Measurements from ENCODE around the gene RPS6KL1.
A peak's percentile ranks its signal among the peaks of the same experiment; 100 is the strongest.

RPS6KL1 gene

DNA sequence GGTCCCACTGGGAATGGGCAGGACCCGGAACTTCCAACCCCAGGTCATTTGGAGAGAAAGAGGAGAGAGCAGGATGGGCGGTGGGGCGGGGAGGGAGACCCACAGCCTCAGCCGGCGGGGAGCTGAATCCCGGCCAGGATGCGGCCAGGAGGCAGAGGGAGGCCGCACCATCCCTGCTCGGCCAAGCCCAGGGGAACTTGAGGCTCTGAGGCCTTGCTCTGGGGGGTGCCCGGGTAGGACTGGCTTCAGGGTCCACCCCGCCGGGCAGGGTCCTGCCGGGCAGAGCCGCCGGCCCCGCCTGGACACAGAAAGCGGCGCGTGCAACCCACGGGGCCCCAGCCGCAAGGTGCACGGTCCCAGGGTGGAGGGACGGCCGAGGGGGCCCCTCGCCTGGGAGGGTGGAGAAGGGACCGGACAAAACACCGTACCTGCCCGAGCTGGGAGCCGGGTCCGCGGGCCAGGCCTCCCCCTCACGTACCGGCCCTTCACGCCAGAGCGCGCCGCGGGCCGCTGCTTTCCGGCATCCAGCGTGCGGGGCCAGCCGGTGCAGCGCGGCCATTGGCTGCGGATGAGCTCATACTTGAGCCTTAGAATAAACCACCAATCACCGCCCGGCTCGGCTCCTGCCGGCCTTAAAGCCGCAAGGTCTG lies at the start of gene RPS6KL1:
RPS6KL1 (minus strand) TSS at position 509 of the 650 bp plus-strand sequence. CDS start 1,719 bp downstream, outside the sequence.
- DNase-seq, result no peak

GRCh38 chr14:74968811-74969210 lies 45.8 kb upstream of the RPS6KL1 start:
- no peak for DNase-seq

DNA sequence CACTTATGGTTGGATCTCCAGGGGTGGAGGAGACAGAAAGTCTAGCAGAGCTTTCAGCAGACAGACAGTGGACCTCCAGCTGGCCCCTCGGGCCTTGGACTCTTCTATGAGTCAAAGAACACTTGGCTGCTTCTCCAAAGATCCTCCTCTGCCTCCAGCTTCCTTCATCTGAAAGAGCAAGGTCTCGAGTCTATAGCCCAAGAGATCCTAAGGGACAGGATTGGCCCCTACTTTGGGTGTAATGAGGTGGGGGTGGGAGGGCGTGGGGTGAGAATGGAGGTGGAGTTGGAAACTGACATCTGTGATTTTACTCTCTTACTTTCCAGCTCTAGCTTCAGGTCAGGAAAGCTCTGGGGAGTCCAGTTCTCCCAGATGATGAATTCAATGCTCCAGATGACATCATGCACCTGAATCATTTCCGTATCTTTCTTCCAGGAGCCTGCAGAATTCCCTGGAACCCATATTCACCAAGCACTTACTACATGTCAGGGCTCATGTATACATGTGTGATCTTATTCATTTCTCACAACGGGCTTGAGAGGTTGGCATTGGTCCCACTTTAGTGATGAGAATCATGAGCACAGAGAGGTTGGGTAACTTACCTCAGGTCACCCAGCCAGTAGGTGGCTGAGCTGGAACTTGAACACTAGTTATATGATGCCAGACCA lies 42.6 kb upstream of the RPS6KL1 start:
- DNase-seq, result no peak

DNA sequence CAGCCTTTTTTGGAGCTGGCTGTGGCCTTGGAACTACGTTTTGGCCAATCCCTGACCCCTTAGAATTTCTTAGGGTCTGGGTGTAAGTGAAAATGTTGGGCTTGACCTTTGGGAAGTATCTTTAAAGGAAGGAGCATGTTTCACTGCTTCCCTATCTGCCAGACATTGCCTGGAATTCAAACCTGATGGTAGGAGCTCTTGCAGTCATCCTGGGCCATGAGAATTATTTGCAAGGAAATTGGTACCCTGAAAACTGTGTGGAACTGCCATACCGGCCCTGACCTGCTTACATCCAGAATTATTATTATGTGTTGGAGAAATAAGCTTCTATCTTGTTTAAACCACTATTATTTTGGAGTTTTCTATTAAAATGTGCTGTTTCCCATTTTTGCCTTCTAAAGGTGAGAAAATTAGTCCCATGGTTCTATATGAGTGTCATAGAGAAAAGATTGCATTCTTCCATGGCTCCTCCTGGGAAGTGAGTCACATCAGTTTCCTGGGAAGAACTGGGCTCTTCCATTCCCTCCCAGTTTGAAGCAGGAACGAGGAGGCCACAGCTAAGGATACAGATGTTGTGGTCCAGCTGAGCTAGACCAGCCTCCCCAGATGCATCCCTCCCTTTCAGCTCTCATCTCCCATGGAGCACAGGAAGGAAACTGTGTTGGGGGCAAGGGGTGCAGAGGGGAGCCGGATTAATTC lies 41.9 kb upstream of the RPS6KL1 start:
- DNase-seq, result no peak

- DNase-seq, result no peak
These were observed 40.7 kb upstream of the RPS6KL1 start for GRCh38 chr14:74963705-74964271.

- no peak for DNase-seq
These were observed 40.2 kb upstream of the RPS6KL1 start for GRCh38 chr14:74963178-74963704.

- DNase-seq, result no peak
These were observed 39.4 kb upstream of the RPS6KL1 start for GRCh38 chr14:74962493-74962892.

- no peak for DNase-seq
These were observed 39.0 kb upstream of the RPS6KL1 start for GRCh38 chr14:74962046-74962445.

- DNase-seq, result no peak
These were observed 38.3 kb upstream of the RPS6KL1 start for GRCh38 chr14:74961238-74961911.

DNA sequence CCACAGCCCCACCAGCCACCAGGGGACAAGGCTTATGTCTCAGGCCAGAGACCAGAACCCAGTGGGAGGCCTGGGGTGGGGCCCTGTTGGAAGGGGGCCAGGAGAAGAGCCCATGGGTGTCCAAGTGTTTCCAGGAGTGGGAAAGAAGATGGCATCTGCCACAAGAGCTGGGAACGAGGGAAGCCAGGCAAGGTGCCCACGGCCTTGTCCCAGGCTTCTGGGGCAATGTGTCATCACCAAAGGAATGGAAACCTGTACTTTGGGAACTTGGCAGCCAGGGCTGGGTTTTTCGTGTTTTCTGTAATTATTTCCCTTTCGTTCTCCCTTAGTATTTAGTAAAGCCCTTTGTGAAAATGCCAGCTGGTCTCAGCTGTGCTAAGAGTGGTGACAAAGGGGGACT lies 37.7 kb upstream of the RPS6KL1 start:
- DNase-seq, result no peak

GRCh38 chr14:74959596-74960180 lies 36.6 kb upstream of the RPS6KL1 start:
- DNase-seq, result no peak

- DNase-seq, result no peak
These were observed 33.4 kb upstream of the RPS6KL1 start for GRCh38 chr14:74956280-74957072.

DNA sequence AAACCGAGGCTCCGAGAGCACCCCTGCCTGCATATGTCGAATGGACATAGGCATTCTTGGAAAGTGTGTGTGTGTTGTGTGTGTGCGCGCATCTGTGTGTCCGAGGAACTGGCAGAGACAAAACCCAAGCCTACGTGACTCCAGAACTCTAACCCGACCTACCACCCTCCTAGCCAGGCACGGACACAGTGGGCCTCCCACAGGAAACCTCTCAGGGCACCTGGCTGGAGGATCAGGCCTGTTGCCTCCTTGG lies 32.9 kb upstream of the RPS6KL1 start:
- DNase-seq, result no peak

DNA sequence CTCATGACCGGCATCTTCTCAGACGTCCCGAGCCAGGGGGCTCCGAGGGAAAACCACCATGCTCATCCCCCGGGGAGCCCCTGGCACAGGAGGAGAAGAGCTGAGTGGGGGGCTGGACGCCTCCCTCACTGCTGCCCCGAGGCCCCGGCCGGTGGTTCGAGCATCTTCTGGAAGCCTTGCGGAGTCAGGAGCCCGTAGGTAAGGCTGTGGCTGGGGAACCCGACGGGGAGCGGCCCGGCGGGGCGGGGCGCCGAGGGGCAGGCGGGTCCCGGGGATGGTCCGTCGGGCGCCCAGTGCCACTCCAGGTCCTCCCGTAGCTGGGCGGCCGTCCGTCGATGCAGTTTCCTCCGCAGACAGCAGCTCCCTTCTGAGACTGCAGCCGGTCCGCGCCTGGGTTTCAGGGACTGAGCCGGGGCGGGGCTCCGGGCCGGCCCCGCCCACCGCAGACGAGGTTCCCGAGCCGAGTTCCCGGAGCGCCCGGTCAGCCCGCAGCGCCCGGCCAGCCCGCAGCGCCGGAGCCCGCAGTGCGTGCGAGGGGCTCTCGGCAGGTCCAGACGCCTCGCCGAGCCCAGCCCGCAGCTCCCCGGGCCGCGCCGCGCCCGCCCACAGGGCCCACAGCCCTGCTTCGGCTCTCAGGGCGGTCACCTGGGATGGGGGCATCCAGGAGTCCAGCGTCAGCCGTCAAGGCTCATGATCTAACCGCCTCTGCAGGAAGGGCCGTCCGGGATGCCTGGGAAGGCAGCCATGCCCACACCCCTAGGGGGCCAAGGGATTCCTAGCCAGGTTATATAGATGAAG lies 32.4 kb upstream of the RPS6KL1 start, which contains the start of gene PGF:
PGF (minus strand) TSS at position 369 of the 798 bp plus-strand sequence; CDS start at position 14, 355 bp downstream.
- DNase-seq, result peak; percentile 26

GRCh38 chr14:74954947-74955228 lies 31.8 kb upstream of the RPS6KL1 start:
- DNase-seq, result no peak

- DNase-seq, result no peak
These were observed 31.3 kb upstream of the RPS6KL1 start for GRCh38 chr14:74954232-74954946.

GRCh38 chr14:74953686-74954085 lies 30.6 kb upstream of the RPS6KL1 start:
- DNase-seq, result no peak

GRCh38 chr14:74952697-74953484 lies 29.8 kb upstream of the RPS6KL1 start:
- DNase-seq, result no peak

DNA sequence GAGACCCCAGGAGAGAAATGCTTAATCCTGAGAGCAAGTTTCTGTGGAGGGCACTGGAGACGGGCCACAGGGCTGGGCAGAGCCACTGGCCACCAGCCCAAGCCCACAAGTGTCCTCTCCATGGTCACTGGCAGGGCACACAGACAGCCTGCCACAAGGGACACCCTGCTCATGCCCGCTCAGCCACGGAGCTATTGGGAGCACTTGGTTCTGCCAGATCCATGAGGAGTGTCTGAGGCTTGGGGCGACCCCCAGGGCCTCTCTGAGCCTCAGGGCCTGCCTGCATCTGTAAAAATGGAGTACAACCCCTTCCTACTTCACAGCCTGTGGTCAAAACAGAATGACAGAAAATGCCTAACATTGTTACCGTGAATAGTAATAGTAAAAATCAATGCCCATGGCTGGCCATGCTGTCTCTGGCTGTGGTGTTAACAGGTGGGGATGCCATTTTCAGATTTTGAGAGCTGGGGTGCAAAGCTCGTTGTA lies 29.2 kb upstream of the RPS6KL1 start:
- no peak for DNase-seq
